Small intestine (tissue), 7 donors: ENCODE measurements around the gene CABLES2. TPM values are rescaled to one million over a fixed set of nuclear protein-coding genes. Genes with fewer than 3 reads are reported as not detected.

Experiments used
- DNase-seq, 2 donors: peaks; one replicate each; pipeline versions ENCODE4 v3.0.0 to v3.0.0-alpha.2; 2013
- FAIRE-seq: peaks from 2 replicates; lab custom pipeline; 2012; peaks lifted over from hg19 to GRCh38; lab: Jason Lieb, UNC
- H3K27ac ChIP-seq, 3 donors: one replicate each; pipeline ENCODE4 v1.5.1; 2013; ENCODE audit warnings: low read length in 2 of 3, mild to moderate bottlenecking in 2 of 3, control low read depth in 1 of 3, inconsistent platforms in 1 of 3, low read depth in 1 of 3, moderate library complexity in 1 of 3
- H3K27me3 ChIP-seq, 3 donors: one replicate each; pipeline ENCODE4 v1.6.1; 2013; ENCODE audit warnings: low read length in 3 of 3, inconsistent platforms in 1 of 3; ENCODE audit not compliant: control insufficient read depth in 3 of 3, insufficient read depth in 3 of 3
- H3K36me3 ChIP-seq, 3 donors: one replicate each; pipeline ENCODE4 v1.6.1; 2013; ENCODE audit warnings: low read length in 3 of 3, inconsistent platforms in 1 of 3, low read depth in 1 of 3, mild to moderate bottlenecking in 1 of 3, moderate library complexity in 1 of 3; ENCODE audit not compliant: control insufficient read depth in 3 of 3, insufficient read depth in 2 of 3
- H3K4me1 ChIP-seq, 3 donors: one replicate each; pipeline ENCODE4 v1.6.1; 2013; ENCODE audit warnings: low read length in 2 of 3, inconsistent platforms in 1 of 3, low read depth in 1 of 3, mild to moderate bottlenecking in 1 of 3, moderate library complexity in 1 of 3; ENCODE audit not compliant: control insufficient read depth in 3 of 3, insufficient read depth in 2 of 3
- H3K4me3 ChIP-seq, 3 donors: one replicate each; pipeline ENCODE4 v1.5.1; 2013; ENCODE audit warnings: low read length in 3 of 3, control low read depth in 1 of 3, inconsistent platforms in 1 of 3, low read depth in 1 of 3, mild to moderate bottlenecking in 1 of 3, moderate library complexity in 1 of 3
- H3K9me3 ChIP-seq, 2 donors: one replicate each; pipeline ENCODE4 v1.6.1; 2013; ENCODE audit warnings: low read depth in 1 of 2, low read length in 1 of 2; ENCODE audit not compliant: control insufficient read depth in 2 of 2, insufficient read depth in 1 of 2
- WGBS, 3 donors: extraction: QIAGEN DNeasy Blood & Tissue Kit; methylation state at CpG; one replicate each; pipeline ENCODE4 v1.1.7; 2013; 5-methylcytosine and 5-hydroxymethylcytosine counted together
- polyA plus RNA-seq, 4 donors: library from polyadenylated mRNA; stranded (reverse) in 3 of 4; unstranded in 1 of 4; fragments of 200-250 nt in 3 of 4; fragments of 120-200 nt in 1 of 4; gene quantifications; one replicate each; pipeline versions ENCODE4 v1.2.1 to v1.2.3, GENCODE V29; 2013
- donor health status: healthy with polysubstance abuse.
- donor health status: control.
- donor health status: control.
- donor health status: Bipolar disorder and iron deficiency.
- donor health status: healthy.

The CABLES2 gene
- polyA plus RNA-seq, 4 donors, result 1.3 to 7.9 (median 3.5) TPM

DNA sequence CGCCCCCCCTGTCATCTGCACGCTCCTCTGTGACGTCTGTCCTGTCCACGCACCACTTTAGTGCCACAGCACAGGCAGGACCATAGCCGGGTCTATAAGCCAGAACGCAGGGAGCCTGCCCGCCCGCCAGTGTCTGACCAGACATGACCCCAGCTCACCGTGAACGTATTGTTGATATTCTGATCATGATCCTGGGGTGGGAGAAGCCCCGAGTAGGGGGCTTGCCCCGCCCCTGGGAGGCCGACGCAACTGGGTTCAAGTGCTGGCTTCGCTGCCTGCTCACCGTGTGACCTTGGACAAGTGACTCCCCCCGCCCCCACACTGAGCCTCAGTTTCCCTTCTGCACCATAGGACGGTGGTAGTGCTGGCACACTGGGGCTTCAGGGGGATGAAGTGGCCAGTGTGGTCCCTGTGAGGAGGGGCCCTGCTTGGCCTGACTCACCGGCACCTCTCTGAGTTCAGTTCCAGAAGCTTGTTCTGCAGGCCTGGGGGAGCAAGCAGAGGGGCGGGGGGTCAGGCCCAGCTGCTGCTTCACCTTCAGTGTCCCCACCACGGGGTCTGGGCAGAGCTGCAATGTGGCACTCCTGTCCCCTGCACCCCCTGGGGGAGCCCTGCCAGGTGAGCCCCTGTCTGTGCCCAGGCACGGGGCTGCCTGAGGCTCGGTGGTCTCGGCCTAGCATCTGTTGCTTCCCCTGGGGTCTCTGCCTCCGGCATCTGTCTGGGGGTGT is 11.1 kb upstream of the CABLES2 start:
- H3K9me3 ChIP-seq, result no peaks in the 10 kb centered on the region
- DNase-seq (no peak), FAIRE-seq (no peak)
- peaks cover 0 to 32% (median 2%) of the 10 kb centered on the region in 3 donors for H3K4me1 ChIP-seq
- no peak overlapping the region for H3K27ac ChIP-seq
- no peak overlapping the region for H3K4me3 ChIP-seq
- H3K36me3 ChIP-seq, result peaks cover 0 to 66% (median 0%) of the 10 kb centered on the region in 3 donors
- no peaks in the 10 kb centered on the region for H3K27me3 ChIP-seq
- WGBS, 3 donors, result 79 to 87% (median 80%) methylated on average over 25 of the region's 25 CpGs

DNA sequence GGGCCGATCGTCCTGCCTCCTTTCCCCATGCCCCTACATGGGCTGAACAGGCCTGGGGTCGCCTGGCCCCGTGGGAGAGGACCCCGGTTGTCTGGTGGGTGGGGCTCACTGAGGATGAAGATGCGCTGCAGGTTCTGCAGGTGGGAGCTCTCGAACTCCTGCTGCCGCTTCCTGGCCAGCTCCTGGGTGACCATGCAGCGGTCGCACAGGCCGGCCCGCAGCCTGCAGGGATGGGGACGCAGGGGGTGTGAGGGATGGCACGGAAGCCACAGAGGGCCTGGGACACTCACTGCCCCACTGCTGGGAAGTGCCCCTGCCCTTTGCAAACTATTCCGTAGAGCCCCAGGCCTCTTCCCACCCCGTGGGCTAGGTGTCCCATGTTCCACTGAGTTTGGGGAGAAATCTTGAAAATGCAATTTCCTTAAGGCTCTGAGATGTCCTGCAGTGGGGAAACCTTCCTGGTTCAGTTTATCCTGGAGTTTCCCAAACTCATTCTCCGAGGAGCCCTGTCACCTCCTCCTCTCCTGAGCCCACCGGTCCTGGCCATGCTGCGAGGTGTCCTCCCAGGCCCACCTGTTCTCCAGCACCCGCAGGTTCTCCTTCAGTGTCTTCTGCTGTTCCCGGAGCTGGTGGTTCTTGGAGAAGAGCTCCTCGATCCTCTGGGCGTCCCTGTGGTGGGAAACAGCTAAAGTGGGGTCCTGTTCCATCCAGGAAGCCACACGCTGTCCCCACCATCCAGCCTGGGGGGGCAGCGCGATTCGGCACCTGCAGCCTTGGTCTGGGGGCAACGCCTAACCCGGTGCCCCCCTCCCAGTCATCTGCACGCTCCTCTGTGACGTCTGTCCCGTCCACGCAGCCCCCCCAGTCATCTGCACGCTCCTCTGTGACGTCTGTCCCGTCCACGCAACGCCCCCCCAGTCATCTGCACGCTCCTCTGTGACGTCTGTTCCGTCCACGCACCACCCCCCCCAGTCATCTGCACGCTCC is 9.9 kb upstream of the CABLES2 start:
- 85 to 91% (median 86%) methylated on average over 31 to 43 of the region's 43 CpGs for WGBS, 3 donors
- peaks cover 0 to 59% (median 0%) of the 10 kb centered on the region in 3 donors for H3K36me3 ChIP-seq
- H3K9me3 ChIP-seq, result no peaks in the 10 kb centered on the region
- DNase-seq, result no peak
- H3K27ac ChIP-seq, result no peak overlapping the region
- H3K4me3 ChIP-seq, result no peak overlapping the region
- no peaks in the 10 kb centered on the region for H3K27me3 ChIP-seq
- peaks cover 0 to 35% (median 2%) of the 10 kb centered on the region in 3 donors for H3K4me1 ChIP-seq
- FAIRE-seq, result no peak

DNA sequence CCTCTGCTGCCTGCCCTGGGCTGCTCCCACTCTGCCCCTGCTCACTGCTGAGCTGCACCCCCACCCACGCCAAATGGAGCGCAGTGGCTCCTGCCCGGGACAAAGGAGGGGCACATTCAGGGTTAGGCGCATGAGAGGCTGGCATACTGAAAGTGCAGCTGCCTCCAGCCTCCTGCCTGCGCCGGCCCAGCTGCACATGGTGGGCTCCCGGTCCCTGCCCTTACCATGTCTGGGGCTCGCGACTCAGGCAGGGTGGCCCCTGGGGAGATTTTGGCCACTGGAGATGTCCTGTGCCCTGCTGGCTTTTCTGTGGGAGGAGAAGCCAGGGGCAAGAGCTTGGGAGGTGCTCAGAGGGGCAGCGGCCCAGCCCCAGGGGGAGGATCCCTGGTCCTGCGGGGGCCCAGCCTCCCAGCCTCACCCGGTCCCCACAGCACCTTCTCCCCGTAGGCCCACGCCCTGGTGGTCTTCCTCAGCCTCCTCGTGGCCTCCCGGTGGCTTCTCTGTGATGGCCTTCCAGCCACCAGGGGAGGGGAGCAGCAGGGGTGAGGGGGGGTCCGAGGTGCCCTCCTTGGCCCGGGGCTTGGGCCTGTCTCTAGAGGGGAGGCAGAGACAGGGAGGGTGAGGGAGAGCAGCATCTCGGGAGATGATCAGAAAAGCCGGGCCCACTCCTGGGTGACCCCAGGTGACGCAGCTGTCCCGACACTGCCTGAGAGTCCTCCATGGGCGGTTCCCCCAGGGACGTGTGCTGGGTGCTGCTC is 8.4 kb upstream of the CABLES2 start:
- 79 to 89% (median 82%) methylated on average over 22 to 24 of the region's 24 CpGs for WGBS, 3 donors
- peaks cover 0 to 59% (median 0%) of the 10 kb centered on the region in 3 donors for H3K36me3 ChIP-seq
- DNase-seq (no peak), FAIRE-seq (no peak)
- H3K4me3 ChIP-seq, result no peak overlapping the region
- no peaks in the 10 kb centered on the region for H3K27me3 ChIP-seq
- no peak overlapping the region for H3K27ac ChIP-seq
- no peaks in the 10 kb centered on the region for H3K9me3 ChIP-seq
- peaks cover 0 to 50% (median 2%) of the 10 kb centered on the region in 3 donors for H3K4me1 ChIP-seq

DNA sequence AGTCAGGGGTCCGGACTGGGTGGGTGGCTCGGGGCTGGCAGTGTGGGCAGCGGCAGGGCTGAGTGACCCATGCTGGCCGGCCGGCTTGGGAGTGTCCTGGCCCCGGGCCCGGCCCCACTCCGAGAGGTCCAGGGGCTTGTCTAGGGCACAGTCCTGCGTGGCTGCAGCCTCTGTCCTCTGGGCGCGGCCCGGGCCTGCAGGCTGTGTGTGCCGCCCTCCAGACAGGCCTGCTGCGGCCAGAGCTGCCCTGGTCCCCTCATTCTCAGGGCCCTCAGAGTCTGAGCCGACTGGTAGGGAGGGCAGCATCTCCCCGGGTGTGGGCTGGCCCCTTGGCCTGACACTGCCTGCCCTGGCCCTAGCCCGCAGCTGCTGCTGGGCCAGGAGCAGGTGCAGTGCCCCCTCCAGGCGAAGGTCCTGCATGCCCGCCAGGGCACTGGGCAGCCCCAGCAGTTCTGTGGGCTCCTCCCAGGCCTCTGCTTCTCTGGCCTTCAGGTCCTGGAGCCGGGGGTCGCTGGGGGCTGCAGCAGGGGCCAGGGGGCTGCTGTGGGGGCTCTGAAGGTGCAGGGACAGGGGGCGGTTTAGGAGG is 6.9 kb upstream of the CABLES2 start:
- H3K27ac ChIP-seq, result peak overlapping the region; percentile 79 to 95 (median 84)
- peaks cover 0 to 60% (median 0%) of the 10 kb centered on the region in 3 donors for H3K36me3 ChIP-seq
- DNase-seq (peak; percentile 39 to 52), FAIRE-seq (no peak)
- H3K9me3 ChIP-seq, result no peaks in the 10 kb centered on the region
- no peak overlapping the region for H3K4me3 ChIP-seq
- peaks cover 0 to 65% (median 2%) of the 10 kb centered on the region in 3 donors for H3K4me1 ChIP-seq
- H3K27me3 ChIP-seq, result no peaks in the 10 kb centered on the region
- 38 to 68% (median 52%) methylated on average over 18 to 22 of the region's 22 CpGs for WGBS, 3 donors

DNA sequence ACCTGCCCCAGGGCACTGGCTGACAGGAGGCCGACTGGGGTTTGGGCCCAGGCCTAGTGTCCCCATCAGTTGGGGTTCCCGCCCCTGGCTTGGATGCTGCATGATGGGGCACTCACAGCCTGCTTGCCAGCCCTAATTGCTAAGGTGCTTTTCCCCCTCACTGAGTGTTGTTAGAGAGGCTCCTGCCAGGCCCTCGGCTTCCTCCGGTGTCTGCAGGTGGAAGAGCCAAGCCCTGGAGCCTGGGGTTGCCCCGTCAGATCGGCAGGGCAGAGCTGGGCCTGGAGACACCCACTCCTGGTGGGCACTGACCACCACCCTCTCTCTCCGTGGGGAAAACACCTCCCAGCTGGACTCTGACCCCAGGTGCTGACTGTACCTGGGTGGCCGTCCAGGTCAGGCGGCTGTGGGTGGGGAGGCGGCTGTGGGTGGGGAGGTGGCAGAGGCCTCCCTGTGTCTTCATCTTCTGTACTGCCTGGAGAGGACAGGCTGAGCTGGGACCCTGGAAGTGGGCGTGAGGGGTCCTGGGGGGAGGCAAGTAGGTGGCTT is 6.0 kb upstream of the CABLES2 start:
- Histone ChIP-seq H3K4me3 (no peak overlapping the region), H3K27me3 (no peaks in the 10 kb centered on the region), H3K36me3 (peaks cover 0 to 51% (median 0%) of the 10 kb centered on the region in 3 donors), H3K27ac (peak overlapping the region; percentile 79 to 95 (median 84)), H3K4me1 (peaks cover 0 to 74% (median 2%) of the 10 kb centered on the region in 3 donors), H3K9me3 (no peaks in the 10 kb centered on the region)
- WGBS, 3 donors, result 17 to 67% (median 34%) methylated on average over 11 of the region's 11 CpGs
- peak; percentile 75 to 78 for DNase-seq
- FAIRE-seq, result no peak

DNA sequence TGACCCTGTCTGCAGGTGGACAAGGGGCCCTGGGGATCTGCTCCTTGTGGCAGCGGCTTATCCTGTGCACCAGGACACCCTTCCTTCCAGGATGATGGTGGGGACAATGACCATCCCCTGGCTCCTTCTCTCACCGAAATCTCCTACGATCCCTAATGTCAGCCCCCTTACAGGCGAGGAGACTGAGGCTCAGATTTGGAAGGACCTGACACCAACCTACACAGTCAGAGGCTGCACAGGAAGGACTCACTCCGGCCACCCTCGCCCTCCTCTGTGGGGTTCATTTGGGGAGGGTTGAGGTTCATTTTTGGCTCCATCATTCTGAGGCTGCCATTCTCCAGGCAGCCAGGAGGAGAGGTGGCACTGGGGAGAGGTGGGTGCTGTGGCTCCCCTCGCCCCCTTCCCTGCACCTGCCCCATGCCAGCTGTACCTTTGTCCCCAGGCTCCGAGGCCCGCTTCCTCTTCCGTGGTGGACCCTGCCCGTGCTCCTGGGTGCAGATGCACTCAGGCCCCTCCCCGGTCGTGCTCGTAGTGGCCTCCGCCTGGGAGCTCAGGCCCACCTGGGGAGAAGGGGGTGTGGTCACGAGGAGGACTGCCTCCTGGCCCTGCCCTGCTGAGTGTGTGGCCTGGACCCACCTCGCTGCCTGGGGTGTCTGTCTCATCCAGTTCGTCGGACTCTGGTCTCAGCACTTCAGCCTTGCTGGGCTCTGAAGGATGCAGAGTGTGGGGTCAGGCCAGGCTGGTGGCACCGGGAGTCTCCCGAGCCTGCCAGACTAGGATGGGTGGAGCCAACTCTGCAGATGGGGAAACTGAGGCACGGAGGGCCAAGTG is 5.3 kb upstream of the CABLES2 start:
- H3K4me1 ChIP-seq, result peaks cover 0 to 81% (median 2%) of the 10 kb centered on the region in 3 donors
- no peaks in the 10 kb centered on the region for H3K27me3 ChIP-seq
- no peak for FAIRE-seq
- peak overlapping the region; percentile 90 to 97 (median 95) for H3K27ac ChIP-seq
- 19 to 51% (median 34%) methylated on average over 22 of the region's 22 CpGs for WGBS, 3 donors
- H3K9me3 ChIP-seq, result no peaks in the 10 kb centered on the region
- peaks cover 0 to 47% (median 0%) of the 10 kb centered on the region in 3 donors for H3K36me3 ChIP-seq
- peak; percentile 98 to 99 for DNase-seq
- peak overlapping the region in 2 of 3 donors; percentile 42 to 59 for H3K4me3 ChIP-seq
